Astrocyte (in vitro differentiated cells and primary cell): ENCODE results near the gene CLEC4D. TPM values are rescaled to one million over a fixed set of nuclear protein-coding genes. Genes with fewer than 3 reads are reported as not detected.

ENCODE experiments used
- DNase-seq: peaks from one replicate; pipeline ENCODE4 v3.0.0-alpha.2; 2010; ENCODE audit warnings: low read depth
- FAIRE-seq: peaks from 2 replicates; lab custom pipeline; 2011; peaks lifted over from hg19 to GRCh38; lab: Jason Lieb, UNC
- H2AFZ ChIP-seq: 2 replicates; pipeline ENCODE4 v1.6.0; 2012; ENCODE audit warnings: low read depth, low read length, inconsistent platforms
- H3K27ac ChIP-seq: 2 replicates; pipeline ENCODE4 v1.5.1; 2011; ENCODE audit warnings: low read depth, low read length, inconsistent platforms
- H3K27me3 ChIP-seq: 2 replicates; pipeline ENCODE4 v1.6.0; 2011; ENCODE audit warnings: low read length, inconsistent platforms; ENCODE audit not compliant: insufficient read depth
- H3K36me3 ChIP-seq: 2 replicates; pipeline ENCODE4 v1.5.1; 2011; ENCODE audit warnings: low read length, inconsistent platforms; ENCODE audit not compliant: insufficient read depth
- H3K4me1 ChIP-seq: 2 replicates; pipeline ENCODE4 v1.5.1; 2011; ENCODE audit warnings: low read length, inconsistent platforms; ENCODE audit not compliant: insufficient read depth
- H3K4me2 ChIP-seq: 2 replicates; pipeline ENCODE4 v1.6.0; 2012; ENCODE audit warnings: low read length, inconsistent platforms
- H3K4me3 ChIP-seq: 2 replicates; pipeline ENCODE4 v1.5.1; 2011; ENCODE audit warnings: low read depth, mild to moderate bottlenecking, low read length, inconsistent platforms; ENCODE audit not compliant: insufficient read depth
- H3K79me2 ChIP-seq: 2 replicates; pipeline ENCODE4 v1.6.0; 2012; ENCODE audit warnings: mild to moderate bottlenecking, low read length, inconsistent platforms; ENCODE audit not compliant: insufficient read depth
- H3K9ac ChIP-seq: 2 replicates; pipeline ENCODE4 v1.6.0; 2012; ENCODE audit warnings: mild to moderate bottlenecking, low read length, inconsistent platforms
- H3K9me3 ChIP-seq: 2 replicates; pipeline ENCODE4 v1.5.1; 2012; ENCODE audit warnings: low read depth, mild to moderate bottlenecking, low read length, inconsistent platforms; ENCODE audit not compliant: insufficient read depth
- H4K20me1 ChIP-seq: 2 replicates; pipeline ENCODE4 v1.6.0; 2012; ENCODE audit warnings: low read length, inconsistent platforms; ENCODE audit not compliant: insufficient read depth
- H3K27ac Mint-ChIP-seq: one replicate; pipeline ENCODE4 v1.8.0; 2021; ENCODE audit warnings: mild to moderate bottlenecking, mixed read lengths; ENCODE audit not compliant: unreplicated experiment
- H3K27me3 Mint-ChIP-seq: one replicate; pipeline ENCODE4 v1.8.0; 2021; ENCODE audit warnings: low read depth, mixed read lengths; ENCODE audit not compliant: unreplicated experiment
- H3K36me3 Mint-ChIP-seq: one replicate; pipeline ENCODE4 v1.8.0; 2021; ENCODE audit warnings: low read depth, mixed read lengths; ENCODE audit not compliant: unreplicated experiment
- H3K4me1 Mint-ChIP-seq: one replicate; pipeline ENCODE4 v1.8.0; 2021; ENCODE audit warnings: low read depth, mixed read lengths; ENCODE audit not compliant: unreplicated experiment
- H3K4me3 Mint-ChIP-seq: one replicate; pipeline ENCODE4 v1.8.0; 2021; ENCODE audit warnings: mild to moderate bottlenecking, moderate library complexity, mixed read lengths; ENCODE audit not compliant: unreplicated experiment
- H3K9me3 Mint-ChIP-seq: one replicate; pipeline ENCODE4 v1.8.0; 2021; ENCODE audit warnings: mild to moderate bottlenecking, mixed read lengths; ENCODE audit not compliant: unreplicated experiment
- EZH2 ChIP-seq: IDR thresholded peaks from 2 replicates; pipeline ENCODE4 v1.6.1; 2012; ENCODE audit warnings: mild to moderate bottlenecking, low read length, inconsistent platforms; ENCODE audit not compliant: insufficient read depth
- total RNA-seq: library from RNA; stranded (reverse); gene quantifications from 2 replicates; pipeline ENCODE4 v1.2.1, GENCODE V29; 2021
- TF ChIP-seq, protein P1 (sequence below): IDR thresholded peaks from 2 replicates; pipeline ENCODE4 v1.5.1; 2011; ENCODE audit warnings: low read depth, mild to moderate bottlenecking, inconsistent platforms, low read length, moderate library complexity; ENCODE audit not compliant: insufficient read depth

CLEC4D gene
- total RNA-seq, 1 donor from 2014 or later: not detected

DNA sequence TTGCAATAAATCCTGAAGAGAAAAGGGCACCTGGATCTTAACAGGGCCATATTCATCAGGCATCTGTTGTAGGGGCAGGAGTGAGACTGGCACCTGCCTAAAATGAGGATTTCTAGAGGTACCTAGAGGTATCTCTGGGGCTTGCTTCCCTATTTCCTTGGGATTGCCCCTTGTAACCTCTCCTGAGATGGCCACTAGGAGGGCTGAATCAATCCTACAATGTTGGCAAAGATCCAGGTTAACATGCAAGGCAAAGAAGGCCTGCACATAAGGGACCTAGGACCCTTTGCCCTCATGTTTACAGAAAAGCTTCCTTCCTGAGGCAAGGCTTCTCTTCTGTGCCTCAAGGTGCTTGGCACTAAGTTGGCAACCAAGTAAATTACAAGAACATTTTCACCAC, 53.2 kb downstream of the CLEC4D start:
- H2AFZ ChIP-seq: no peak overlapping the region
- H3K27ac ChIP-seq: no peak overlapping the region
- peaks cover 10% of the 10 kb centered on the region for H3K9me3 Mint-ChIP-seq
- no peaks in the 10 kb centered on the region for H3K27me3 ChIP-seq
- no peak overlapping the region for H3K27ac Mint-ChIP-seq
- H3K4me3 Mint-ChIP-seq: no peak overlapping the region
- no peaks in the 10 kb centered on the region for H3K9me3 ChIP-seq
- no peaks in the 10 kb centered on the region for H3K36me3 Mint-ChIP-seq
- FAIRE-seq (no peak), DNase-seq (no peak)
- H3K9ac ChIP-seq: no peak overlapping the region
- no peaks in the 10 kb centered on the region for H3K4me1 Mint-ChIP-seq
- no peaks in the 10 kb centered on the region for H3K4me1 ChIP-seq
- H3K4me3 ChIP-seq: no peak overlapping the region
- no peak overlapping the region for H3K4me2 ChIP-seq
- no peaks in the 10 kb centered on the region for H3K36me3 ChIP-seq
- no peaks in the 10 kb centered on the region for H4K20me1 ChIP-seq
- no peaks in the 10 kb centered on the region for H3K79me2 ChIP-seq
- H3K27me3 Mint-ChIP-seq: no peaks in the 10 kb centered on the region
- no peak for TF ChIP-seq EZH2
- TF ChIP-seq, protein P1, sequence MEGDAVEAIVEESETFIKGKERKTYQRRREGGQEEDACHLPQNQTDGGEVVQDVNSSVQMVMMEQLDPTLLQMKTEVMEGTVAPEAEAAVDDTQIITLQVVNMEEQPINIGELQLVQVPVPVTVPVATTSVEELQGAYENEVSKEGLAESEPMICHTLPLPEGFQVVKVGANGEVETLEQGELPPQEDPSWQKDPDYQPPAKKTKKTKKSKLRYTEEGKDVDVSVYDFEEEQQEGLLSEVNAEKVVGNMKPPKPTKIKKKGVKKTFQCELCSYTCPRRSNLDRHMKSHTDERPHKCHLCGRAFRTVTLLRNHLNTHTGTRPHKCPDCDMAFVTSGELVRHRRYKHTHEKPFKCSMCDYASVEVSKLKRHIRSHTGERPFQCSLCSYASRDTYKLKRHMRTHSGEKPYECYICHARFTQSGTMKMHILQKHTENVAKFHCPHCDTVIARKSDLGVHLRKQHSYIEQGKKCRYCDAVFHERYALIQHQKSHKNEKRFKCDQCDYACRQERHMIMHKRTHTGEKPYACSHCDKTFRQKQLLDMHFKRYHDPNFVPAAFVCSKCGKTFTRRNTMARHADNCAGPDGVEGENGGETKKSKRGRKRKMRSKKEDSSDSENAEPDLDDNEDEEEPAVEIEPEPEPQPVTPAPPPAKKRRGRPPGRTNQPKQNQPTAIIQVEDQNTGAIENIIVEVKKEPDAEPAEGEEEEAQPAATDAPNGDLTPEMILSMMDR: no peak

Other genes starting within 250 kb of the CLEC4D start
- not detected in 2 replicates for gene CLEC6A, start 57.5 kb upstream of the CLEC4D start, total RNA-seq
- gene CLEC4E, start 27.4 kb downstream of the CLEC4D start, total RNA-seq: not detected in 2 replicates
- gene AICDA, start 99.4 kb downstream of the CLEC4D start, total RNA-seq: not detected in 2 replicates
- 86.4 and 105 TPM in 2 replicates for gene MFAP5, start 149.3 kb downstream of the CLEC4D start, total RNA-seq
- gene RIMKLB, start 184.5 kb downstream of the CLEC4D start, total RNA-seq: 34.1 and 36.6 TPM in 2 replicates